ENCODE results near the gene MYO6.

DNA sequence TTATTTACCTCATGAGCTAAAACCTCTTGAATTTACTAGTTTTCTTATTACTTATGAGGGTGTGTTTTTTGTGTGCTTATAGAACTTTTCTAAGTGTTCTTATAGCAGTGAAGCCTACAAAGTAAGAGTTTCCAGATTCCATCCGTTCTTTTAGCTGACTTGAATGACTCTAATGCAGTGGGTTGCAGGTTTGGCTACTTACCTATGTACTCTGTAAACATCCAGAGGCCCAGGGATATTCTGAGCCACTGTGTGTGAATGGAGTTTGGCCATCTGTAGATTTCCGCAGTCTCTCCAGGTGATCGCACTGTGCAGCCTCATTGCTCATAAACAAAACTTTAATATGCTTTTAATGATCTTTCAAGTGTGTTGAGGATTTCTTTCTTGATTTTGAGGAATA is 157.8 kb downstream of the MYO6 start:
- TF ChIP-seq ZFP30 (CRISPR knock-in tag; IDR thresholded peaks at IDR 0.05), result no peak
- TF ChIP-seq, protein P1, sequence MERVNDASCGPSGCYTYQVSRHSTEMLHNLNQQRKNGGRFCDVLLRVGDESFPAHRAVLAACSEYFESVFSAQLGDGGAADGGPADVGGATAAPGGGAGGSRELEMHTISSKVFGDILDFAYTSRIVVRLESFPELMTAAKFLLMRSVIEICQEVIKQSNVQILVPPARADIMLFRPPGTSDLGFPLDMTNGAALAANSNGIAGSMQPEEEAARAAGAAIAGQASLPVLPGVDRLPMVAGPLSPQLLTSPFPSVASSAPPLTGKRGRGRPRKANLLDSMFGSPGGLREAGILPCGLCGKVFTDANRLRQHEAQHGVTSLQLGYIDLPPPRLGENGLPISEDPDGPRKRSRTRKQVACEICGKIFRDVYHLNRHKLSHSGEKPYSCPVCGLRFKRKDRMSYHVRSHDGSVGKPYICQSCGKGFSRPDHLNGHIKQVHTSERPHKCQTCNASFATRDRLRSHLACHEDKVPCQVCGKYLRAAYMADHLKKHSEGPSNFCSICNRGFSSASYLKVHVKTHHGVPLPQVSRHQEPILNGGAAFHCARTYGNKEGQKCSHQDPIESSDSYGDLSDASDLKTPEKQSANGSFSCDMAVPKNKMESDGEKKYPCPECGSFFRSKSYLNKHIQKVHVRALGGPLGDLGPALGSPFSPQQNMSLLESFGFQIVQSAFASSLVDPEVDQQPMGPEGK (CRISPR knock-in tag; IDR thresholded peaks at IDR 0.05; ENCODE audit: borderline replicate concordance), result no peak
- TF ChIP-seq, protein P2, sequence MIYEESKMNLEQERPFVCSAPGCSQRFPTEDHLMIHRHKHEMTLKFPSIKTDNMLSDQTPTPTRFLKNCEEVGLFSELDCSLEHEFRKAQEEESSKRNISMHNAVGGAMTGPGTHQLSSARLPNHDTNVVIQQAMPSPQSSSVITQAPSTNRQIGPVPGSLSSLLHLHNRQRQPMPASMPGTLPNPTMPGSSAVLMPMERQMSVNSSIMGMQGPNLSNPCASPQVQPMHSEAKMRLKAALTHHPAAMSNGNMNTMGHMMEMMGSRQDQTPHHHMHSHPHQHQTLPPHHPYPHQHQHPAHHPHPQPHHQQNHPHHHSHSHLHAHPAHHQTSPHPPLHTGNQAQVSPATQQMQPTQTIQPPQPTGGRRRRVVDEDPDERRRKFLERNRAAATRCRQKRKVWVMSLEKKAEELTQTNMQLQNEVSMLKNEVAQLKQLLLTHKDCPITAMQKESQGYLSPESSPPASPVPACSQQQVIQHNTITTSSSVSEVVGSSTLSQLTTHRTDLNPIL (CRISPR knock-in tag; IDR thresholded peaks at IDR 0.05; ENCODE audit: low read depth), result no peak
- TF ChIP-seq GLIS3 (CRISPR knock-in tag; IDR thresholded peaks at IDR 0.05), result no peak
- TF ChIP-seq, protein P3, sequence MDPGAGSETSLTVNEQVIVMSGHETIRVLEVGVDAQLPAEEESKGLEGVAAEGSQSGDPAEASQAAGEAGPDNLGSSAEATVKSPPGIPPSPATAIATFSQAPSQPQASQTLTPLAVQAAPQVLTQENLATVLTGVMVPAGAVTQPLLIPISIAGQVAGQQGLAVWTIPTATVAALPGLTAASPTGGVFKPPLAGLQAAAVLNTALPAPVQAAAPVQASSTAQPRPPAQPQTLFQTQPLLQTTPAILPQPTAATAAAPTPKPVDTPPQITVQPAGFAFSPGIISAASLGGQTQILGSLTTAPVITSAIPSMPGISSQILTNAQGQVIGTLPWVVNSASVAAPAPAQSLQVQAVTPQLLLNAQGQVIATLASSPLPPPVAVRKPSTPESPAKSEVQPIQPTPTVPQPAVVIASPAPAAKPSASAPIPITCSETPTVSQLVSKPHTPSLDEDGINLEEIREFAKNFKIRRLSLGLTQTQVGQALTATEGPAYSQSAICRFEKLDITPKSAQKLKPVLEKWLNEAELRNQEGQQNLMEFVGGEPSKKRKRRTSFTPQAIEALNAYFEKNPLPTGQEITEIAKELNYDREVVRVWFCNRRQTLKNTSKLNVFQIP (CRISPR knock-in tag; IDR thresholded peaks at IDR 0.05; ENCODE audit: borderline replicate concordance, low read depth), result no peak
